Activated CD4-positive, alpha-beta memory T cell treated with anti-CD3 and anti-CD28 coated beads for 36 hours (primary cell): Measurements from ENCODE around the gene CASKIN2. TPM values are rescaled to one million over a fixed set of nuclear protein-coding genes. Genes with fewer than 3 reads are reported as not detected.

ENCODE experiments used
- CTCF ChIA-PET: fragments of 350-600 bp; sonication (Branson Sonifier 250); formaldehyde crosslinking; loops from one replicate; lab custom pipeline; 2021; ENCODE audit warnings: antibody characterized with exemption, inconsistent platforms; lab: Charles Lee
- POLR2A ChIA-PET: fragments of 350-600 bp; sonication (Branson Sonifier 250); formaldehyde crosslinking; loops from one replicate; lab custom pipeline; 2021; ENCODE audit warnings: antibody characterized with exemption; lab: Charles Lee
- DNase-seq: peaks from one replicate; pipeline ENCODE4 v3.0.0-alpha.2; 2020
- H3K27ac Mint-ChIP-seq: one replicate; pipeline ENCODE4 v1.8.0; 2021; ENCODE audit warnings: mixed read lengths
- H3K27me3 Mint-ChIP-seq: one replicate; pipeline ENCODE4 v1.8.0; 2021; ENCODE audit warnings: mixed read lengths
- H3K36me3 Mint-ChIP-seq: one replicate; pipeline ENCODE4 v1.8.0; 2021; ENCODE audit warnings: mixed read lengths
- H3K4me1 Mint-ChIP-seq: one replicate; pipeline ENCODE4 v1.8.0; 2021; ENCODE audit warnings: low read depth, mixed read lengths
- H3K4me3 Mint-ChIP-seq: one replicate; pipeline ENCODE4 v1.8.0; 2021; ENCODE audit warnings: mild to moderate bottlenecking, mixed read lengths
- H3K9me3 Mint-ChIP-seq: one replicate; pipeline ENCODE4 v1.8.0; 2021; ENCODE audit warnings: mixed read lengths
- intact Hi-C: fragments of 100-400 bp; cut with micrococcal nuclease; formaldehyde crosslinking; loops from one replicate; pipeline ENCODE4 v1.15.1; 2023
- total RNA-seq, 2 experiments: library from RNA; stranded (reverse); gene quantifications; one replicate each; pipeline ENCODE4 v1.2.3, GENCODE V29; 2021

Gene CASKIN2
- total RNA-seq, 2 experiments from 2014 or later = 4.7 to 5.3 TPM

DNA sequence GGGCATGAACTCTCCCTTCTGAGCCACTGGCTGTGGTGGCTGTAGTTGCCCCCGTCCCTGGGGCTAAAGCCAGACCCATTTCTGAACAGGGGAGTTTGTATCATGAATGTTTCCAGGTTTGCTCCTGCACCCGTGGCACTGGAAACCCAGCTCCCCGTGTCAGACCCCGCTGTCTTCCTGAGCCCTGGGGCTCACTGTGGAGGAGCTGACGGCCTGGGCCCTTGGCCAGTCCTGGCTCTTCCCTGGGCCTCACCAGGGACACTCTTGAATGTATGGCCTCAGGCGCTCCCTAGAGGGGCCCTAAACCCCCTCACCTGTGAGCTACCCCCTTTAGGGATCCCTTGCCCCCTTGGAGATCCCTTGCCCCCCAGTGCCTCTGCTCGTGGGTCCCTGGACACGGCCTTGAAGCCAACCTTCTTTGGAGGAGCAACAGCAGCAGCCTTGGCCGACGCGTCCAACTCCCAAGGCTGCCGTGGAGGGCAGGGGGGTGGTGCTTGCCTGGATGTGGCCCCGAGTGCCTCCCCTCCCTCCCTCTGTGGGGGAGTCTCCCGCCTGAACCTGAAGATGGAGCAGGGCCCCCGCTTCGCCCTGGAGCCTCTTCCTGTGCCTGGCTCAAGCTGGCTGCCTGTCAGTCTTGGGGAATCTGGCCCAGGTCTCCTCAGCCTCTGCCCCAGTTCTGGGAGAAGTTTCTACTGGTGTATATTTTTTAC, 15.9 kb downstream of the CASKIN2 start:
- Mint-ChIP-seq H3K36me3 (peaks cover 5% of the 10 kb centered on the region), H3K4me3 (no peak overlapping the region), H3K4me1 (no peaks in the 10 kb centered on the region), H3K27ac (no peak overlapping the region), H3K27me3 (no peaks in the 10 kb centered on the region), H3K9me3 (no peaks in the 10 kb centered on the region)
- DNase-seq = no peak
- POLR2A ChIA-PET = no interaction called here
- CTCF ChIA-PET = no interaction called here
- intact Hi-C loops = no loop called here

- intact Hi-C loops = no loop called here
- no peak for DNase-seq
- Mint-ChIP-seq H3K27ac (no peak overlapping the region), H3K4me1 (no peaks in the 10 kb centered on the region), H3K36me3 (peaks cover 5% of the 10 kb centered on the region), H3K9me3 (no peaks in the 10 kb centered on the region), H3K4me3 (no peak overlapping the region), H3K27me3 (no peaks in the 10 kb centered on the region)
- POLR2A ChIA-PET = no interaction called here
- CTCF ChIA-PET = interaction anchor here (1.2 kb wide), 1 partner anchor 134 kb away, joined by 3 read pairs; the partner anchor contains the start of gene SMIM5
Measured at GRCh38 chr17:75498726-75499213, 16.6 kb downstream of the CASKIN2 start.

DNA sequence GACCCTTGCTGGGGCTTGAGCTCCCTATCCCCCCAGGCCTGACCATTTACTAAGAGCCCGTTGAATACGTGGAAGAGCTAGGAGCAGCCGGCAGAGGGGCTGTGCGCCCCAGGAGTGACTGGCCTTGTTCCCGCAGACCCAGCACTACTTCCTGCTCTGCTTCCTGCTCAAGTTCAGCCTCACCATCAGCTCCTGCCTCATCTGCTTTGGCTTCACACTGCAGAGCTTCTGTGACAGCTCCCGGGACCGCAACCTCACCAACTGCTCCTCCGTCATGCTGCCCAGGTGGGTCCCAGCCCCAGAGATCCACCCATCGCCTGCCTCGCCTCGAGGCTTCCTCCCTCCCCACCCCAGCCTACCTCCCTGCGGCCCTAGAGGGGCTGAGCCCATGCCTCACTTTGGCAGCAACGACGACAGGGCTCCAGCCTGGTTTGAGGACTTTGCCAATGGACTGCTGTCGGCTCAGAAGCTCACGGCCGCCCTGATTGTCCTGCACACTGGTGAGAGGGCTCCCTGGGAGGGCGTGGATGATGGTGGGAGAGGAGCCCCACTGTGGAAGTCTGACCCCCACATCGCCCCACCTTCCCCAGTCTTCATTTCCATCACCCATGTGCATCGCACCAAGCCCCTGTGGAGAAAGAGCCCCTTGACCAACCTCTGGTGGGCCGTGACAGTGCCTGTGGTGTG, 17.2 kb downstream of the CASKIN2 start:
- H3K4me1 Mint-ChIP-seq = no peaks in the 10 kb centered on the region
- no peak overlapping the region for H3K27ac Mint-ChIP-seq
- H3K36me3 Mint-ChIP-seq = peaks cover 5% of the 10 kb centered on the region
- ChIA-PET POLR2A (no interaction called here), CTCF (interaction anchor here (1.2 kb wide), 1 partner anchor 135 kb away, joined by 3 read pairs; the partner anchor contains the start of gene SMIM5)
- no peak overlapping the region for H3K4me3 Mint-ChIP-seq
- no peaks in the 10 kb centered on the region for H3K27me3 Mint-ChIP-seq
- DNase-seq = no peak
- no peaks in the 10 kb centered on the region for H3K9me3 Mint-ChIP-seq
- intact Hi-C loops = no loop called here

DNA sequence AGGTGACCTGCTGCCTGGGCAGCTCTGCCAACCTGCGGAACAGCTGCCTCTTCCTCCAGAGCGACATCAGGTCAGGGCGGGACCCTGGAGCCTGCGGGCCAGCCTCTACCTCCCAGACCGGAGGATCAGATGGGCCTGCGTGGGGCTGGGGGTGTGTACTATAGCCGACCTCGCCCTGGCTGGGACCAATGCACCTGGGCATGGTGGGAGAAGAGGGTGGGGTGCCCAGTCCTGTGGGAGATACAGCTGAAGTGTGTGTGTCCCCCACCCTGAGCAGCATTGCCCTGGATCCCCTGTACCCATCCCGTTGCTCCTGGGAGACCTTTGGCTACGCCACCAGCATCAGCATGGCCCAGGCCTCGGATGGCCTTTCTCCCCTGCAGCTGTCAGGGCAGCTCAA, 19.3 kb downstream of the CASKIN2 start:
- ChIA-PET POLR2A (no interaction called here), CTCF (interaction anchor here (1.1 kb wide), 1 partner anchor 10 kb away, joined by 3 read pairs; no protein-coding TSS in a partner anchor)
- intact Hi-C loops = no loop called here
- Mint-ChIP-seq H3K9me3 (no peaks in the 10 kb centered on the region), H3K4me1 (no peaks in the 10 kb centered on the region), H3K27ac (no peak overlapping the region), H3K4me3 (no peak overlapping the region), H3K27me3 (no peaks in the 10 kb centered on the region), H3K36me3 (peaks cover 8% of the 10 kb centered on the region)
- no peak for DNase-seq

DNA sequence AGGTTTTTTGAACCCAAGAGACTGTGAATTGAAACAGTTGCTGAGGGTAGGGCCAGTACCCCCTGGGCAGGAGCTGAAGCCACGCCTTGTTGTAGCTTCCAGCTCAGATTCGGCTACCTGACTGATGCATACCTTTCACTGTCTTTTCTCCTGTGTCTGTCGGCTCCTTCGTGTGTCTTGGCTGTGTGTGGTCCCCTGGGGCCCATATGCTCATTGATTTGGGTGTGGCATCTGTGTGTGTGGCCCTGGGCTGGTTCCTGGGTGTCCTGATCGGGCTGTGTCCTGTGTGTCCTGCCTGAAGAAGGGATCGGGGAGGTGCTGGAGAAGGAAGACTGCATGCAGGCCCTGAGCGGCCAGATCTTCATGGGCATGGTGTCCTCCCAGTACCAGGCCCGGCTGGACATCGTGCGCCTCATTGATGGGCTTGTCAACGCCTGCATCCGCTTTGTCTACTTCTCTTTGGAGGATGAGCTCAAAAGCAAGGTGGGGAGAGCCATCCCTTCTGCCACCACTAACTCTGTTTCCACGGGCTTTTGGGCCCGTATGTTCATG, 20.9 kb downstream of the CASKIN2 start:
- Mint-ChIP-seq H3K27me3 (no peaks in the 10 kb centered on the region), H3K9me3 (no peaks in the 10 kb centered on the region), H3K4me3 (no peak overlapping the region), H3K27ac (no peak overlapping the region), H3K36me3 (peaks cover 6% of the 10 kb centered on the region), H3K4me1 (no peaks in the 10 kb centered on the region)
- ChIA-PET POLR2A (no interaction called here), CTCF (no interaction called here)
- DNase-seq = no peak
- intact Hi-C loops = no loop called here

DNA sequence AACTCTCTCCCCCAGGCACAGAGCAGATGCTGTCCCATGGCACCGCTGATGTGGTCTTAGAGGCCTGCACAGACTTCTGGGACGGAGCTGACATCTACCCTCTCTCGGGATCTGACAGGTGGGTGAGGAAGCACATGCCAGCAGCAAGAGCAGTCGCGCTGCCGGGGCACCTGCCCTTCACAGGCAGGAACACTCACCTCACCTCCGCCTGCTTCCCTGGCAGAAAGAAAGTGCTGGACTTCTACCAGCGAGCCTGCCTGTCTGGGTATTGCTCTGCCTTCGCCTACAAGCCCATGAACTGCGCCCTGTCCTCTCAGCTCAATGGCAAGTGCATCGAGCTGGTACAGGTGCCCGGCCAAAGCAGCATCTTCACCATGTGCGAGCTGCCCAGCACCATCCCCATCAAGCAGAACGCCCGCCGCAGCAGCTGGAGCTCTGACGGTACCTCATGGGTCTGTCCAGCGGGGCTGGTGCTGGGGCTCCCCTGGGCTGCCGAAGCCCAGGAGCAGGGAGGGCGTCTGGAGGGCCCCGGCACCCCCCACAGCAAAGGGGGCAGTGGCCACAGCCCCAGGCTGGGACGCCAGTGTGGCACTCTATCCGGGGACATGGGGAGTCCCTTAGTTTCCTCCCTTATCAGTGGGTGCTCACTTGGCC, 21.7 kb downstream of the CASKIN2 start:
- no peak overlapping the region for H3K27ac Mint-ChIP-seq
- no peaks in the 10 kb centered on the region for H3K27me3 Mint-ChIP-seq
- no peaks in the 10 kb centered on the region for H3K9me3 Mint-ChIP-seq
- CTCF ChIA-PET = no interaction called here
- H3K36me3 Mint-ChIP-seq = peaks cover 6% of the 10 kb centered on the region
- no peak overlapping the region for H3K4me3 Mint-ChIP-seq
- POLR2A ChIA-PET = no interaction called here
- H3K4me1 Mint-ChIP-seq = no peaks in the 10 kb centered on the region
- intact Hi-C loops = no loop called here
- no peak for DNase-seq

- no peaks in the 10 kb centered on the region for H3K27me3 Mint-ChIP-seq
- no peak overlapping the region for H3K4me3 Mint-ChIP-seq
- no peak for DNase-seq
- H3K9me3 Mint-ChIP-seq = no peaks in the 10 kb centered on the region
- peaks cover 3% of the 10 kb centered on the region for H3K4me1 Mint-ChIP-seq
- POLR2A ChIA-PET = no interaction called here
- CTCF ChIA-PET = no interaction called here
- peaks cover 6% of the 10 kb centered on the region for H3K36me3 Mint-ChIP-seq
- H3K27ac Mint-ChIP-seq = no peak overlapping the region
- intact Hi-C loops = no loop called here
Measured at GRCh38 chr17:75492555-75493168, 22.7 kb downstream of the CASKIN2 start.

DNA sequence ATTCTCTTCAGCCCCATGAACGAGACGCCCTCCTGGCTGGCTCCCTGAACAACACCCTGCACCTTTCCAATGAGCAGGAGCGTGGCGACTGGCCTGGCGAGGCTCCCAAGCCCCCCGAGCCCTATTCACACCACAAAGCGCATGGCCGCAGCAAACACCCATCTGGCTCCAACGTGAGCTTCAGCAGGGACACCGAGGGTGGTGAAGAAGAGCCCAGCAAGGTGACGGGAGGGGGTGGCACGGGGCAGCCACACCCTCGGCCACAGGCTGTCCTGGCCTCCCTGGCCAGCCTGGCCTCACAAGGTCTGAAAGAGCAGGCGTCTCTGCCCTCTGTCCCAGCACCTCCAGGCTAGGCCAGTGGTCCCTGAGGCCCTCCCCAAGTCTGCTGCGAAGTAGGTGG, 23.7 kb downstream of the CASKIN2 start:
- peaks cover 12% of the 10 kb centered on the region for H3K4me1 Mint-ChIP-seq
- H3K9me3 Mint-ChIP-seq = no peaks in the 10 kb centered on the region
- intact Hi-C loops = no loop called here
- H3K36me3 Mint-ChIP-seq = peaks cover 3% of the 10 kb centered on the region
- H3K27me3 Mint-ChIP-seq = no peaks in the 10 kb centered on the region
- POLR2A ChIA-PET = no interaction called here
- H3K4me3 Mint-ChIP-seq = no peak overlapping the region
- CTCF ChIA-PET = no interaction called here
- no peak for DNase-seq
- H3K27ac Mint-ChIP-seq = no peak overlapping the region

DNA sequence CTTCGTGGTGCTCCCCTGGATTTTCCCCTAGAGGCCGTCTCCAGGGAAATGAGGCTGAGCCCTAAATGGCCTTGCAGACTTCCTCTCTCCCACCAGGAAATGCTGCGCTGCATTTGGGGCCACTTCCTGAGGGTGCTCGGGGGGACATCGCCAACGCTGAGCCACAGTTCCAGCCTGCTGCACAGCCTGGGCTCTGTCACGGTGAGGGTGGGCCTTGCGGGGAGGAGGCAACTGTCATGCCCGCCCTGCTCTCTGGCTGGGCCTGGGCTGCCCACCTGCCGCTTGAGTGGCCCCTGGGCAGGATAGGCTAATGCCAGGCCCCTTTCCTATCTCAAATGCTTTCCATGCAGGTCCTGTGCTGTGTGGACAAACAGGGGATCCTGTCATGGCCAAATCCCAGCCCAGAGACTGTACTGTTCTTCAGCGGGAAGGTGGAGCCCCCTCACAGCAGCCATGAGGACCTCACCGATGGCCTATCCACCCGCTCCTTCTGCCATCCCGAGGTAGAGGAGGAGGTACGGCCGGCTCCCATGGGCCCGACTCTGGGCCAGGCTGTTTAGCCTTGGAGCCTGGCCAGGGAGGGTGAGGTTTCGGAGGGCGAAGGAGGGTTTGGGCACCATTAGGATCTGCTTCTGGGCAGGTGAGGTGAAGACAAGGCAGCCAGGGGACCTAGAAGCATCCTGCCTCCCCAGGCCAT, 24.2 kb downstream of the CASKIN2 start:
- CTCF ChIA-PET = no interaction called here
- intact Hi-C loops = no loop called here
- H3K4me3 Mint-ChIP-seq = no peak overlapping the region
- H3K27me3 Mint-ChIP-seq = no peaks in the 10 kb centered on the region
- no peak overlapping the region for H3K27ac Mint-ChIP-seq
- H3K36me3 Mint-ChIP-seq = peaks cover 5% of the 10 kb centered on the region
- no peaks in the 10 kb centered on the region for H3K9me3 Mint-ChIP-seq
- POLR2A ChIA-PET = no interaction called here
- no peak for DNase-seq
- peaks cover 18% of the 10 kb centered on the region for H3K4me1 Mint-ChIP-seq

GRCh38 chr17:75490173-75490743, 25.1 kb downstream of the CASKIN2 start:
- Mint-ChIP-seq H3K27ac (no peak overlapping the region), H3K4me1 (peaks cover 18% of the 10 kb centered on the region), H3K36me3 (peaks cover 5% of the 10 kb centered on the region), H3K27me3 (no peaks in the 10 kb centered on the region), H3K9me3 (no peaks in the 10 kb centered on the region), H3K4me3 (no peak overlapping the region)
- DNase-seq = no peak
- intact Hi-C loops = no loop called here
- ChIA-PET POLR2A (no interaction called here), CTCF (no interaction called here)

- Mint-ChIP-seq H3K4me1 (peaks cover 18% of the 10 kb centered on the region), H3K27ac (no peak overlapping the region), H3K4me3 (no peak overlapping the region), H3K27me3 (no peaks in the 10 kb centered on the region), H3K36me3 (peaks cover 5% of the 10 kb centered on the region), H3K9me3 (no peaks in the 10 kb centered on the region)
- DNase-seq = no peak
- ChIA-PET POLR2A (no interaction called here), CTCF (no interaction called here)
- intact Hi-C loops = no loop called here
Measured at GRCh38 chr17:75489511-75489955, 25.8 kb downstream of the CASKIN2 start.
